Cerebellar nuclear complex (tissue), 1 donor: ENCODE data around the gene OTUB1.

Source experiments
- DNase-seq, 2 experiments: peaks; one replicate each; lab custom pipeline; 2025; lab: John Stamatoyannopoulos, UW

Gene OTUB1

DNA sequence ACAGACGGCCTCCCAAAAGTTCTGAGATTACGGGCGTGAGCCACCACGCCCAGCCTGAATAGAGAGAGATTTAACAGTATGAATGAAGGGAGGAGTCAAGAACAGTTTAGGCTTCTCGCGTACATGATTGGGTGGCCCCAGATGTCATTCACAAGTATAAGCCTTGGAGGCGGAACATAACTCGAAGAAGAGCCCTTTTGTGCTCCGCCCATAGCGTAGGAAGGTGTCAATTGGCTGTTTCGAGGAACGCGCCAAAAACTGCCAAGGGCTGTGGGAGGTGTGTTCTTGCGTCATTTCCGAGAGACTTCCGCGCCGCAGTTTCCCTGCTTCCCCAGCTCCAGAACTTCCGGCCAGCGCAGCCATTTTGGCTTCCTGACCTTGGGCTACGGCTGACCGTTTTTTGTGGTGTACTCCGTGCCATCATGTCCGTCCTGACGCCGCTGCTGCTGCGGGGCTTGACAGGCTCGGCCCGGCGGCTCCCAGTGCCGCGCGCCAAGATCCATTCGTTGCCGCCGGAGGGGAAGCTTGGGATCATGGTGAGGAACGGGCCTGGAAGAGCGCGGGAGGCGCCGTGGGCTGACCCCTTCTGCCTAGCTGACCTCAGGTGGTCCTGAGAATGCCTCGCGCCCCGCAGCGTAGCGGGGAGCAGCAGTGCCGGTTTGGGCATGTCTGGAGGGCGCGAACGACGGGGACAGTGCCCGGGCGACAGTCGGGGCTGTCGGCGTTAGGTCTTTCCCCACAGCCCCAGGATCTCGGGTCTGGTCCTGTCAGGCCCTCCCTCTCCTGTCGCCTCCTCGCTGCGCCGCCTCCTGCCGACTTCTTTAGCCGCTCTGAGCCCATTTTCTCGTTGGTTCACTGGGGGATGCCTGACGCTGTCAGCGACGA, 11.7 kb upstream of the OTUB1 start, which contains the start of gene COX8A:
Gene COX8A (plus strand): TSS at position 362 of the 885 bp plus-strand sequence. CDS start 61 bp downstream, at position 423.
- DNase-seq = peak; percentile 98 to 99

DNA sequence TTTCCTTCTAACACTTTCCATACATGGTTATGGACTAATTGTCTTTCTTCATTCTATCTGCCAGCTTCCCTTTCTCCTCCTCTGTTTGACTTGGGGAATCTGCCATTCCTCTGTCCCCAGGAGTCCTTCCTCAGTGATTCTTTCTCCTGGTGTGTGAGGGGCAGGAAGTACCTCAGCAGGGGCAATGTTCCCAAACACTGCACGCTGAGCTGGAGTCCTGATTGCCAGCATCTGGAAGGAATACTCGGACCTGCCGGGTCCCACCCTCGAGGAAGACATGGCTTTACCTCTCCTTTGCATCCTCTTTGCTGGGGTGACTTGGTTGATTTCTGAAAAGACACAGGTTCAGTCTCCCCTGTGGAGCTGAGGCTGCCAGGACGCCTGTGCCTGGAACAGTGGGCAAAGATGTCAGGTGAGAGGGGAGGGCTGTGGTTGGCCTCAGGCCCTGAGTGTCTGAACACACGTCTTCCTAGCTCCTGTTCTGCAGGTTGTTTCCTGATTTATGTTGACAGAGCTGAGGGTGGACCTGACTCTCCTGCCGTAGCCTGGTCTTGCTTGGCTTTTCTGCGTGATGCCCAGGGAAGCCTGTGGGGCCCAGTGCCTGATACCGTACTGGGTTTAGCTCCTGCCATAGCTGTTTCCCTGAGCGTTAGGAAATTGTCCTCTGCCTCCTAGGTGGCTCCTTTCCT, 7.5 kb upstream of the OTUB1 start:
- no peak for DNase-seq

DNA sequence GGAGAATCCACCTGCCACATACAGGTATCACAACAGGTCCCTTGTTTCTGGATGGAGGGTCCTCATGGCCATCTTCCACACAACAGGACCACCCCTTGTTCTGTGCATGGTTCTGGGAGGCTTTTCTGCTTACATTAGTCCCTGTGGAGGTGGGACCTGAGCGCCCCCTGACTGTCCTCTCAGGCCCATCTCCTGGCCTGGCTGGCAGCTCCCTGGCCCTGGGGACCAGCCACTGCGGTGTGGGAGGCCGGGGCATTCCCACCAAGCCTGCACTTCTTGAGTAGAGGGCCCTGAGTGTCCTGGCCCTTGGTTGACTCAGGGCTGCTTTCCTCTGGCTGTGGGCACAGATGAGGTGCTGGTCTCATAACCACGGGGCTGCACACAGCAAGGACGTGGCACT, 6.8 kb upstream of the OTUB1 start:
- DNase-seq = no peak

DNA sequence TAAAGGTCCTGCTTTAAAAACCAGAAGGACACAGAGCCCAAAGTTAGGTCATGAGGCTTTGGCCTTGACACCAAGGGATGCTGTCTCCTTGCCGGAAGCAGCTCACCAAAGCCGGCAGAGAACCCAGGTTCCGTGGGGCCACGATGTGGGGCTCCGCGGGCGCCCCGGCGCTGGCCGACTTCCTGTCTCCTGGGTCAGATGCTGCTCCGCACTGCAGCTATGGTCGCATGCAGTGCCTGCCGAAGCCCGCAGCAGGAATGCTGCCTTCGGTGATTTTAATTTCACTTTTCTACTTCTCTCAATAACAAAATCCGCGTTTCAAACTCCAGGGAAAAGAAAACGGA, 454 bp upstream of the OTUB1 start:
- DNase-seq = no peak

DNA sequence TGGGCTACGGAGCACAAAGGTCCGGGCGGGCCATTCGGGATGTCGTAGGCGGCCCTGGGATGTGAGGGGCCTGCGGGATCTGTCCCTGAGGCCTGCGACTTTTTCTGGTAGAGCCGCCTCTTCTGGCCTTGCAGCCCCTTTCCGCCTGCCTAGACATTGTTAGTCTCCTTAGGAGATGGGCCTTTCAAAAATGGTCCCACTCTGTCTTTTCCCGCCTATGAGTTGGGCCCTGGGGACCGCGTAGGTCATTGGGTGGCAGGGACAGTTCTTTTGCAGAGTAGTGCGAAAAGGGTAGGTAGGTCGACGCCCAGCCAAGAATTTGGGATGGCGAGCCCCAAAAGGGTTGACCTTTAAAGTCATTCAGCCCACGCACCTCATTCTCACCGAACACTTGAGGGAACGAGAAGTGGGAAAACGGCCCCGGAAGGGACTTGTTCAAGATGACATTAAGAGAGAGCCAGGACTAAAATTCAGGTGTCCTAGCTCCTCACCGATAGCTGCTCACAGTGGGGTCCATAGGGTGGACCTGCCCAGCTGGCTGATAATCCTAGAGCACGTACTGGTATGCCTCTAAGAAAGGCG, 785 bp downstream of the OTUB1 start:
- DNase-seq = no peak

- no peak for DNase-seq
Observed at GRCh38 chr11:63991558-63991957, 5.3 kb downstream of the OTUB1 start.

DNA sequence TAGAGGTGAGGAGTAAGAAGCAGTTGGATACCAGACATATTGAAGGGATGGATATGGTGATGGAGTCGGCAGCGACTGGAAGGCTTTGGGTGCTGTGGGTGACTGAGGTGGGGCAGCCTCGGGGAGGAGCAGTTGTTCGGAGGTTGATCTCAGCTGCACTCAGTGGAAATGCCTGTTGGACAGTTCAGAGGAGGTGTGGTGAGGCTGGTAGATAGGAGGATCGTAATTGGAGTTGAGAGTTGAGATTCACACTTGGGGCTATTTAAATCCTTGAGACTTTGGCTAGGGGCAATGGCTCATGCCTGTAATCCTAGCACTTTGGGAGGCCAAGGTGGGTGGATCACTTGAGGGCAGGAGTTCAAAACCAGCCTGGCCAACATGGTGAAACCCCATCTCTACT, 6.9 kb downstream of the OTUB1 start:
- DNase-seq = no peak

DNA sequence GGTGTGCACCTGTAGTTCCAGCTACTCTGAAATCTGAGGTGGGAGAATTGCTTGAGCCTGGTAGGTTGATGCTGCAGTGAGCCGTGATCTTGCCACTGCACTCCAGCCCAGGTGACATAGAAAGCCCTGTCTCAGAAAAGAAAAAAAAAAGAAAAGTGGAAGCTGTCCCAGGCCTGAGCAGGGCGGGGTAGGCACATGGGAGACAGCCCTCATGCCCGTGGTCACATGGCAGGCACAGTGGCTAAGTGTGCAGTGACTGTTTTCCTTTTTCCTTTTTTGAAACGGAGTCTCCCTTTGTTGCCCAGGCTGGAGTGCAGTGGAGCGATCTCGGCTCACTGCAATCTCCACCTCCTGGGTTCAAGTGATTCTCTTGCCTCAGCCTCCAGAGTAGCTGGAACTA, 7.8 kb downstream of the OTUB1 start:
- no peak for DNase-seq

DNA sequence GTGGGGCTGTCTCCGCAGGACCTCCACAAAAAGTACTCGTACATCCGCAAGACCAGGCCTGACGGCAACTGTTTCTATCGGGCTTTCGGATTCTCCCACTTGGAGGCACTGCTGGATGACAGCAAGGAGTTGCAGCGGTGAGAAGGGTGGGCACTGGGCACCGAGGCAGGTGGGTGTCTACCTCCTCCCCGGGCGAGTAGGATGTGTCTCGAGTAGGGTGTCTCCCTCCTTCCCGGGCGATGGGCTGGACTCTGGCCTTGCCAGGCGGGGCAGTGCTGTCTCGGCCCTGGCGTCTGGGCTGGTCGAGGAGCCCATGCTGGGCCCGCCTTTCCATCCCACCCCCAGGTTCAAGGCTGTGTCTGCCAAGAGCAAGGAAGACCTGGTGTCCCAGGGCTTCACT, 10.3 kb downstream of the OTUB1 start:
- no peak for DNase-seq

GRCh38 chr11:63997104-63997700, 11.0 kb downstream of the OTUB1 start:
- DNase-seq = no peak

GRCh38 chr11:63997801-63998337, 11.6 kb downstream of the OTUB1 start:
- DNase-seq = no peak

GRCh38 chr11:63998558-63999348, 12.5 kb downstream of the OTUB1 start:
- no peak for DNase-seq

DNA sequence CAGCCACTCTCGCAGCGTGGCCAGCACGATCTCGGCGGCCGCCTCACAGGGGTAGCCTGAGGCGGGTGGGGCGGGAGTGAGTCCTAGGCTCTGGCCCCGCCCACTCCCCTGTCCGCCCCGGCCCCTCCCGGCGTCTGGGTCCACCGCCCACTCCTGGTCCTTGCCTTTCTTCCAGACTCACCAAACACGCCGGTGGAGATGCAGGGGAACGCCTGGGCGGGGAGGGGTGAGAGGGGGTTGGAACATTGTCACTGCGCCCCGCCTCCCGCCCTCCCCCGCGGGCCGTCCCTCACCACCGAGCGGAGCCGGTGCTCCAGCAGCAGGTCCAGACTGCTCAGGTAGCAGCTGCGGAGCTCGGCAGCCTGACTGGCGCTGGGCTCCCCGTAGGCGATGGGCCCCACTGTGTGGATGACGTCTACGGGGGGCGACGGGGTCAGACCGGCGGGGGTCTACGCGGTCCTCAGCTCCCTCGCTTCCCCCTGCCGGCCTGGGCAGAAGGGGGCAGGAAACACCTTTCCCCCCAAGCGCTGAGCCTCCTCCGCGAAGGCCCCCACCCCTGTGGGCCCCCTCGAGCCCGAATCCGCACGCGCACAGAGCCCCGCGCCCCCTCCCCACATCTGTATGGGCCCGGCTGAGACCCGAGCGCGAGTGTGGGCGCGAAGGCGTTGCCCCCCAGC, 13.2 kb downstream of the OTUB1 start:
- no peak for DNase-seq

DNA sequence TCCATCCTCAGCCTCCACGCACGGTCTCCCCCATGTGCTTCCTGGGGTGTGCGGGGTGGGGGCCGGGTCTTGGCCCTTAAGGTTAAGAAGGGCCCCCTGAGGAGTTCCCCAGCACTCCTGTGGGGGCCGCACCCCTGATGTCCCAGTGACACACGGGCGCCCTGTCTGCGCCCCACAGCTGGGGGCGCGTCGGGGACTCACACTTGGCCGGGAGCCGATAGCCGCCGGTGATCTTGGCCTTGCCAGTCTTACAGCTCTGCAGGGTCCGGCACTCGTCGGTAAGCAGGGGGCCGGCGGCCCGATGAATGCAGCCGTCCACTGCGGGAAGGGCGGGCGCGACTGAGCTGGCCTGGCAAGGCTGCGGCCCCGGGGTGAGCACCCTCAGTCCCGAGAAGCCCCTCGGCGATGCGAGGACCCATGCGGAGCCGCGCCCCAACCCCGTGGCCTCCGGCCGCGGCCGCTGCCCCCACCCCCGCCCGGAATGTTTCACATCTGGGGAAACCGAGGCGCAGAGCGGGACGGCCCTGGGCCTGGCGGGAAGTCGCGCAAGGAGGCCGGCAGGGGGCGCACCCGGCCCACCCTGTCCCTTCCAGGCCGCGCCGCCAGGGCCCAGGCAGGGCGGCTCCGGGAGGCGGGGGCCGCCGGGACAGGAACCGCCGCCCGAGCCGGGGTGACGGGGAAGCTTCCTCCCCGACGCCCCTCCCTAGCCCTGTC, 13.9 kb downstream of the OTUB1 start:
- no peak for DNase-seq

GRCh38 chr11:64000740-64001483, 14.7 kb downstream of the OTUB1 start:
- no peak for DNase-seq

DNA sequence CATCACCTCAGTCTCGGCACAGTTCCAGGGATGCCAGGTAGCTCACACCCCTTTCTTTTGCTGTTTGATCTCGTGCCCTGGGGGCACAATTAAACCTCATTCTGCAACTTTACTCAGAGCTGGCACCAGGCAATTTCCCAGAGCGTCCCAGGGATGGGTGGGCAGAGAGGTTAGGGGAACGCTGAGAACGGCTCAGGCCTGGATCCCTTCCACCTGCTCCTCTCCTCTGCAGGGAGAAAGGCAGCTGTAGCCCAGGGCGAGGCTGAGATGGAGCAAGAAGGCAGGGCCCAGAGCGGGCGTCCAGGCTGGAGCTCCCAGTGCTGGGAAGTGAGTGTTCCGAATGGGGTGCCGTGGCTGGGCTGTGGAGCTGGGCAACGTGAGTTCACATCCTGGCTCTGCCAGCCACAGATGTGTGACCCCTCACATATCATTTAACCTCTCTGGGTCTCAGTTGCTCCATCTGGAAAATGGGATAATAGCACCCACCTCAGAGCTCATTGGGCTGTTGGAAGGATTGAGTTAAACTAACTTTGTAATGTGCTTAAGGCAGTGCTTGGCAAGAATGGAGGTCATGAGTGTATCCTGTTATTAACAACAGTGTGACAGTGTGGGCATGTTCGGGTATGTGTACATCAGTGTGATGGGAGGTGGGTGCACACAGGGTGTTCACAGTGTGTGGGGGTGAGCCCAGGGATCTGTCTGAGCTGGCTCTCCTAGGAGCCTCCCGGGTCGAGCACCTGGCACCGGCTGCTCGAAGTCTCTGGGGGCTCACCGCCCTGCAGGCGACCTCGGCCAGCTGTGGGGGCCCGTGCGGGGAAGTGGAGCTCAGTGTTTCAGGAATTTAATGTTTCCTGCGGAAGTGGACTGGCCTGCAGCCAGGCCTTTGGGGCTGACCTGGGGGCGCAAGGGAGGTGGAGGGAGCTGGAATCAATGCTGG, 15.5 kb downstream of the OTUB1 start:
- no peak for DNase-seq

GRCh38 chr11:64003807-64004589, 17.8 kb downstream of the OTUB1 start:
- DNase-seq = no peak

- no peak for DNase-seq
Observed at GRCh38 chr11:64004590-64004984, 18.3 kb downstream of the OTUB1 start.
